Bronchial epithelial cell (primary cell): ENCODE results near the gene ACTN2. TPM values are rescaled to one million over a fixed set of nuclear protein-coding genes. Genes with fewer than 3 reads are reported as not detected.

ENCODE experiments used
- DNase-seq: peaks from one replicate; pipeline ENCODE4 v3.0.0-alpha.2; 2010; ENCODE audit warnings: low read depth
- FAIRE-seq: peaks from 2 replicates; lab custom pipeline; 2011; peaks lifted over from hg19 to GRCh38; lab: Jason Lieb, UNC
- H3K27me3 ChIP-seq: 2 replicates; pipeline ENCODE4 v1.5.1; 2011; ENCODE audit warnings: low read length; ENCODE audit not compliant: control insufficient read depth, insufficient read depth
- H3K36me3 ChIP-seq: 2 replicates; pipeline ENCODE4 v1.5.1; 2011; ENCODE audit warnings: low read length; ENCODE audit not compliant: control insufficient read depth, insufficient read depth
- H3K4me3 ChIP-seq: 2 replicates; pipeline ENCODE4 v1.5.1; 2011; ENCODE audit warnings: mild to moderate bottlenecking, low read depth, low read length, control low read depth
- total RNA-seq: library from RNA; depleted of rRNA; stranded (reverse); fragments of >200 nt; gene quantifications from 2 replicates; pipeline ENCODE4 v1.2.1, GENCODE V29; 2014
- TF ChIP-seq, protein P1 (sequence below): IDR thresholded peaks from 2 replicates; pipeline ENCODE4 v1.5.1; 2011; ENCODE audit warnings: mild to moderate bottlenecking, moderate library complexity, low read length, control low read depth, inconsistent platforms; ENCODE audit not compliant: insufficient read depth, severe bottlenecking

ACTN2 gene
- total RNA-seq, 1 donor from 2014 or later: 0.79 TPM

DNA sequence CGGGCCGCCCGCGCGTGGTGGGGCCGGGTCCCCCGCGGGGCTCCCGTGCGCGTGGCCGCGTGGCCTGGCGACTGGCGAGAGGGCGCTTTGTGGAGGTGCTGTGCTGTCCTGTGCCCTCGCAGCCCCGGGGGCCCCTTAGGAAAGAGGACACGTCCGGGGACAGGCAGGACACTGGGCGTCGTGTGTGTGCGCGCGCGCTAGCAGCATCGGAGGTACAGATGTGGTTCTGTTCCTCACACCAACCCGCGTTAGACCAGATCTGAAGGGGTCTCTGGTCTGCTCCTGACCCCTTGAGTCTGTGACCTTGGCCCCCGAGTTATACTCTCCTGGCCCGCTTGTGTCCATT, 489 bp downstream of the ACTN2 start:
- no peaks in the 10 kb centered on the region for H3K36me3 ChIP-seq
- peaks cover 8% of the 10 kb centered on the region for H3K27me3 ChIP-seq
- H3K4me3 ChIP-seq: peak overlapping the region; percentile 28
- FAIRE-seq (no peak), DNase-seq (no peak)
- TF ChIP-seq, protein P1, sequence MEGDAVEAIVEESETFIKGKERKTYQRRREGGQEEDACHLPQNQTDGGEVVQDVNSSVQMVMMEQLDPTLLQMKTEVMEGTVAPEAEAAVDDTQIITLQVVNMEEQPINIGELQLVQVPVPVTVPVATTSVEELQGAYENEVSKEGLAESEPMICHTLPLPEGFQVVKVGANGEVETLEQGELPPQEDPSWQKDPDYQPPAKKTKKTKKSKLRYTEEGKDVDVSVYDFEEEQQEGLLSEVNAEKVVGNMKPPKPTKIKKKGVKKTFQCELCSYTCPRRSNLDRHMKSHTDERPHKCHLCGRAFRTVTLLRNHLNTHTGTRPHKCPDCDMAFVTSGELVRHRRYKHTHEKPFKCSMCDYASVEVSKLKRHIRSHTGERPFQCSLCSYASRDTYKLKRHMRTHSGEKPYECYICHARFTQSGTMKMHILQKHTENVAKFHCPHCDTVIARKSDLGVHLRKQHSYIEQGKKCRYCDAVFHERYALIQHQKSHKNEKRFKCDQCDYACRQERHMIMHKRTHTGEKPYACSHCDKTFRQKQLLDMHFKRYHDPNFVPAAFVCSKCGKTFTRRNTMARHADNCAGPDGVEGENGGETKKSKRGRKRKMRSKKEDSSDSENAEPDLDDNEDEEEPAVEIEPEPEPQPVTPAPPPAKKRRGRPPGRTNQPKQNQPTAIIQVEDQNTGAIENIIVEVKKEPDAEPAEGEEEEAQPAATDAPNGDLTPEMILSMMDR: no peak

DNA sequence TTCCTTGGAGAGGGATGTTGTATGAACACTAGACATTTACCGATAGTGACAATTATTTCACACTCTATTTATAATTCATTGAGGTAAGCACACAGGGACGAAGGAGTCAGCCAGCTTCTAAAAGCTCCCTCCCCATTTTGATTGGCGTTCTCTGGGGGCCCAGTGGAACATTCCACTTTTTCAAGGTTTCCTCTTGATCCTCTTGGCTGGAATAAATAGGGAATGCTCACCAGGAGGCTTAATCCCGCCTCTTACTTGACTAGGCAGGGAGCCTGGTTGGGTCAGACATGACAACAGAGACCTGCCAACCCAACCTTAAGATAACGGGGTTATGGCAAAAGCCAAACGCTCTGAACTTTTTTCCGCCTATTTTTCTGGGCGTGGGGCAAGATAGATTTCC, 974 bp downstream of the ACTN2 start:
- TF ChIP-seq, protein P1: no peak
- Histone ChIP-seq H3K4me3 (no peak overlapping the region), H3K27me3 (peaks cover 8% of the 10 kb centered on the region), H3K36me3 (no peaks in the 10 kb centered on the region)
- FAIRE-seq (no peak), DNase-seq (no peak)

DNA sequence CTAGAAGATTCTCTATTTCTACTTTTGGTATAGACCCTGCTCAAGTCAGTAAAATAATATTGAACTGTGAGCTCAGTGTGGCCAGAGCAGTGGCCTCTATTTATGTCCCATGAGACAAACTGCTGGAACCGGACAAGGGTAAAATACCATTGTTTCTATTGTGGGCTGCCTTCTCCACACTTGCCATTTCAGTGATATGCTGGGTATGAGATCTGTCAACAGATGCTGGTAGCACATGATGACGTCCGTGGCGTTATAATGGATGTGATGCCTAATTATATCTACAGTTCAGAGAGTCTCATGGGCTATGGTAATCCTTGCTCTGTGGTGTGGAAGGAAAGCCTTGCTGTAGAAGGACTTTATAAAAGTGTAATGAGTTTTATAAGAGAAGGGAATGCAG, 2.4 kb downstream of the ACTN2 start:
- Histone ChIP-seq H3K36me3 (no peaks in the 10 kb centered on the region), H3K4me3 (no peak overlapping the region), H3K27me3 (peaks cover 8% of the 10 kb centered on the region)
- DNase-seq: no peak
- TF ChIP-seq, protein P1: no peak
- no peak for FAIRE-seq

DNA sequence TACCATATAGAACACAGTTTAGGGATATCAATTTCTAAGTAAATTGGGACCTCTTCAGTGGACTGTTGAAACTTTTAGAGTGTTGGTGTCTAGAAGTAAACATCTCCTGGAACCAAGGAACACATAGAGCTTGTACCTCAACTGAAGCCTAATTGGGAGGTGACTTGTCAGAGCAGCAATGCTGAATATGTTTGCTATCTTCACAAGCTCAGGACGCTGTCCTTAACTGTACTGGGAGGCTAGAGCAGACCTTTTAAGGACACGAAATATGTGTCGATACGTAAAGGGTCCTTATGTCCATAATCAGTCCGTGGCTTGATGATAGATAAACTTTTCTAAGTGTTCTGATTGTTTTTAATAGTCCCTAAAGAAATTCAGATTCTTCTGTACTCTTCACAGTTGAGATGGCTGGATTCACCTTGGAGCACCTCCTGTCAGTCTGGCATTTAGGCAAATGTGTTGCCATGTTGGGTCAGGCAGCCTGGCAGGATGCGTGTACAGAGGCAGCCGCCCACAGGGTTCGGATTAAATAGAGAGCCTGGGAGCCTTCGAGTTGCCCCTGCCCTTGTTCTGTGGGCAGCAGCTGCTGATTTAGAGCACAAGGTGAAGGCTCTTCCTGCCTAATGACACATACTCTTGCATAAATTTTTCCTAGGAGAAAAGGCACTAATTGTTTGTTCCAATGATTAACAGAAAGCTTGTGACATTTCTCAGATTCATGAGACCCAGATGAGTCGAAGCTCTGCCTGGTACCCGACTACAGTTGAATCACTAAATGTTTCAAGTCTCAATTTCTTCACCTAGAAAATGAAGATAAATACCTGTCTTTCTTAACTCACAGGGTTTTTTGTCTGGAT, 3.6 kb downstream of the ACTN2 start:
- no peak overlapping the region for H3K4me3 ChIP-seq
- peaks cover 8% of the 10 kb centered on the region for H3K27me3 ChIP-seq
- no peak for FAIRE-seq
- DNase-seq: peak; percentile 29
- TF ChIP-seq, protein P1: no peak
- H3K36me3 ChIP-seq: no peaks in the 10 kb centered on the region

DNA sequence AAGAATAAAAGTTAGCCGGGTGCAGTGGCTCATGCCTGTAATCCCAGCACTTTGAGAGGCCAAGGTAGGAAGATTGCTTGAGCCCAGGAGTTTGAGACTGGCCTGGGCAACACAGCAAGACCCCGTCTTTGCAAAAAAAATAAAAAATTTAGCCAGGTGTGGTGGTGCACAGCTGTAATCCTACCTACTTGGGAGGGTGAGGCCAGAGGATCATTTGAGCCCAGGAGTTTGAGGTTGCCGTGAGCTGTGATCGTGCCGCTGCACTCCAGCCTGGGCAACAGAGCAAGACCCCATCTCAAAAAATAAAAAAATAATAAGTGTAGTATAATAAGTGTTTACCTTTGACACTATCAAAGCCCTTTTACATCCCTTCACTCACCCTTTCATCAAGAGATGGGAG, 5.0 kb downstream of the ACTN2 start:
- TF ChIP-seq, protein P1: no peak
- H3K36me3 ChIP-seq: no peaks in the 10 kb centered on the region
- no peak for DNase-seq
- H3K27me3 ChIP-seq: peaks cover 5% of the 10 kb centered on the region
- no peak for FAIRE-seq
- H3K4me3 ChIP-seq: no peak overlapping the region
